Measurements from ENCODE around the gene UBXN2A.

The UBXN2A gene

GRCh38 chr2:24009680-24010476 is 69.6 kb downstream of the UBXN2A start, which contains the start of gene MFSD2B (continued):
- TF ChIP-seq ZNF658 (tag by site-specific recombination; IDR thresholded peaks at IDR 0.05): no peak
- TF ChIP-seq ZNF621 (tag by site-specific recombination; IDR thresholded peaks at IDR 0.05): no peak

- H3K27ac ChIP-seq (ENCODE audit: extremely low read depth, low read depth, low read length): no peak overlapping the region
- ChIA-PET CTCF (no interaction called here), POLR2A (no interaction called here)
- no peaks in the 10 kb centered on the region for H3K4me1 ChIP-seq (ENCODE audit: control insufficient read depth, insufficient read depth, low read length)
- no peaks in the 10 kb centered on the region for H3K9me3 ChIP-seq (ENCODE audit: control insufficient read depth, insufficient read depth, low read depth, low read length)
- TF ChIP-seq ZNF121 (tag by site-specific recombination; IDR thresholded peaks at IDR 0.05) (no peak), ZNF785 (tag by site-specific recombination; IDR thresholded peaks at IDR 0.05) (no peak), SALL2 (tag by site-specific recombination; IDR thresholded peaks at IDR 0.05; ENCODE audit: borderline replicate concordance) (no peak), ZNF37A (tag by site-specific recombination; IDR thresholded peaks at IDR 0.05) (no peak), BCL11A (tag by site-specific recombination; IDR thresholded peaks at IDR 0.05; ENCODE audit: low read depth) (no peak), ZBTB17 (tag by site-specific recombination; IDR thresholded peaks at IDR 0.05) (no peak), GFI1B (tag by site-specific recombination; IDR thresholded peaks at IDR 0.05) (no peak), ZNF10 (tag by site-specific recombination; IDR thresholded peaks at IDR 0.05) (no peak), ZNF791 (tag by site-specific recombination; IDR thresholded peaks at IDR 0.05) (no peak), ZNF837 (tag by site-specific recombination; IDR thresholded peaks at IDR 0.05) (no peak), ZNF146 (tag by site-specific recombination; IDR thresholded peaks at IDR 0.05) (no peak), ZXDB (tag by site-specific recombination; IDR thresholded peaks at IDR 0.05) (no peak), ZNF148 (tag by site-specific recombination; IDR thresholded peaks at IDR 0.05; ENCODE audit: borderline replicate concordance) (no peak), ZNF280C (tag by site-specific recombination; IDR thresholded peaks at IDR 0.05) (no peak), ZNF350 (tag by site-specific recombination; IDR thresholded peaks at IDR 0.05) (no peak), ZNF626 (tag by site-specific recombination; IDR thresholded peaks at IDR 0.05) (no peak), ZNF677 (tag by site-specific recombination; IDR thresholded peaks at IDR 0.05) (no peak), ZNF76 (tag by site-specific recombination; IDR thresholded peaks at IDR 0.05; ENCODE audit: borderline replicate concordance, low read depth) (no peak), ZNF211 (tag by site-specific recombination; IDR thresholded peaks at IDR 0.05; ENCODE audit: low read depth) (no peak), ZNF473 (tag by site-specific recombination; IDR thresholded peaks at IDR 0.05) (no peak)
- H3K36me3 ChIP-seq (ENCODE audit: control insufficient read depth in 2 of 2, insufficient read depth in 1 of 2, low read length in 2 of 2): no peaks in the 10 kb centered on the region; a peak in 1 of 3 replicates
- no peak overlapping the region for H3K4me3 ChIP-seq (ENCODE audit: low read depth, low read length)
Observed at GRCh38 chr2:24010477-24011249, 70.4 kb downstream of the UBXN2A start.

Data from HEK293 (cell line).